Activated gamma-delta T cell treated with anti-CD3 and anti-CD28 coated beads, Interleukin-2, amount 50 U/mL, for 16 hours (primary cell): Measurements from ENCODE around the gene CTR9.

Source experiments
- DNase-seq: peaks from one replicate; pipeline ENCODE4 v3.0.0-alpha.2; 2020; ENCODE audit warnings: low read depth

The CTR9 gene

GRCh38 chr11:10750838-10751580 lies at the start of gene CTR9:
Gene CTR9, plus strand, starts transcription at chr11:10751246. Its CDS starts 167 bp downstream, at chr11:10751413.
- DNase-seq: peak; percentile 88

GRCh38 chr11:10701982-10702381 lies 49.1 kb upstream of the CTR9 start:
- no peak for DNase-seq

- no peak for DNase-seq
Observed at GRCh38 chr11:10708131-10708530, 42.9 kb upstream of the CTR9 start.

GRCh38 chr11:10709299-10710086 lies 41.6 kb upstream of the CTR9 start:
- no peak for DNase-seq

GRCh38 chr11:10715571-10715970 lies 35.5 kb upstream of the CTR9 start:
- no peak for DNase-seq

- no peak for DNase-seq
Observed at GRCh38 chr11:10716122-10716521, 34.9 kb upstream of the CTR9 start.

- DNase-seq: no peak
Observed at GRCh38 chr11:10716543-10717259, 34.3 kb upstream of the CTR9 start.

- DNase-seq: no peak
Observed at GRCh38 chr11:10719616-10720015, 31.4 kb upstream of the CTR9 start.

GRCh38 chr11:10720881-10721376 lies 30.1 kb upstream of the CTR9 start:
- DNase-seq: no peak

GRCh38 chr11:10722307-10722706 lies 28.7 kb upstream of the CTR9 start:
- DNase-seq: no peak

- no peak for DNase-seq
Observed at GRCh38 chr11:10725114-10725906, 25.7 kb upstream of the CTR9 start.

- DNase-seq: no peak
Observed at GRCh38 chr11:10725907-10726253, 25.2 kb upstream of the CTR9 start.

GRCh38 chr11:10727146-10727851 lies 23.7 kb upstream of the CTR9 start:
- no peak for DNase-seq

GRCh38 chr11:10728154-10728553 lies 22.9 kb upstream of the CTR9 start:
- DNase-seq: no peak

- DNase-seq: no peak
Observed at GRCh38 chr11:10728789-10729472, 22.1 kb upstream of the CTR9 start.

- DNase-seq: no peak
Observed at GRCh38 chr11:10730151-10730550, 20.9 kb upstream of the CTR9 start.

GRCh38 chr11:10731064-10731680 lies 19.9 kb upstream of the CTR9 start:
- DNase-seq: no peak

GRCh38 chr11:10735481-10736475 lies 15.3 kb upstream of the CTR9 start:
- DNase-seq: peak; percentile 86
